RPMI7951 (cell line): ENCODE measurements around the gene DENND1A. TPM values are rescaled to one million over a fixed set of nuclear protein-coding genes. Genes with fewer than 3 reads are reported as not detected.

Experiments used
- DNase-seq: peaks from one replicate; pipeline ENCODE4 v3.0.0-alpha.2; 2012; ENCODE audit warnings: low read depth
- total RNA-seq: library from RNA; depleted of rRNA; stranded (reverse); fragments of >200 nt; shearing (Covaris generic); gene quantifications from 2 replicates; pipeline ENCODE4 v1.2.3, GENCODE V29; 2014

DENND1A gene
- total RNA-seq, 1 experiment from 2014 or later: 24.0 TPM

GRCh38 chr9:123863164-123863855 is 66.6 kb downstream of the DENND1A start:
- DNase-seq: no peak

GRCh38 chr9:123861756-123862120 is 68.2 kb downstream of the DENND1A start:
- DNase-seq: no peak

- no peak for DNase-seq
These were observed 68.7 kb downstream of the DENND1A start for GRCh38 chr9:123861086-123861755.

GRCh38 chr9:123860603-123861002 is 69.3 kb downstream of the DENND1A start:
- no peak for DNase-seq

- no peak for DNase-seq
These were observed 77.5 kb downstream of the DENND1A start for GRCh38 chr9:123852403-123852802.

- no peak for DNase-seq
These were observed 78.1 kb downstream of the DENND1A start for GRCh38 chr9:123851851-123852250.

GRCh38 chr9:123848447-123849085 is 81.4 kb downstream of the DENND1A start:
- DNase-seq: no peak

GRCh38 chr9:123846966-123847365 is 83.0 kb downstream of the DENND1A start:
- DNase-seq: no peak

GRCh38 chr9:123843703-123844102 is 86.2 kb downstream of the DENND1A start:
- DNase-seq: no peak

- no peak for DNase-seq
These were observed 94.1 kb downstream of the DENND1A start for GRCh38 chr9:123835821-123836220.

- DNase-seq: peak; percentile 63
These were observed 94.9 kb downstream of the DENND1A start for GRCh38 chr9:123834889-123835562.

- peak; percentile 14 for DNase-seq
These were observed 95.6 kb downstream of the DENND1A start for GRCh38 chr9:123834218-123834888.

- DNase-seq: no peak
These were observed 96.9 kb downstream of the DENND1A start for GRCh38 chr9:123832858-123833650.

GRCh38 chr9:123832176-123832575 is 97.8 kb downstream of the DENND1A start:
- no peak for DNase-seq

GRCh38 chr9:123828449-123828848 is 101.5 kb downstream of the DENND1A start:
- DNase-seq: no peak

GRCh38 chr9:123825342-123826060 is 104.4 kb downstream of the DENND1A start:
- DNase-seq: peak; percentile 33

- DNase-seq: no peak
These were observed 106.6 kb downstream of the DENND1A start for GRCh38 chr9:123823194-123823947.

- DNase-seq: no peak
These were observed 108.3 kb downstream of the DENND1A start for GRCh38 chr9:123821619-123822018.

GRCh38 chr9:123820139-123820538 is 109.8 kb downstream of the DENND1A start:
- no peak for DNase-seq
